CD4-positive, alpha-beta T cell treated with Interleukin-4 for 4 hours (primary cell): ENCODE measurements around the gene CYP4F3.
"Not testable (repeated sequence)": the region's sequence is repeated elsewhere in the genome, so short reads cannot be mapped to it uniquely, and the experiment has no call there.

Source experiments
- DNase-seq: peaks from one replicate; pipeline ENCODE4 v3.0.0-alpha.2; 2020

The CYP4F3 gene

GRCh38 chr19:15671237-15671821, 30.6 kb downstream of the CYP4F3 start:
- DNase-seq, result no peak

DNA sequence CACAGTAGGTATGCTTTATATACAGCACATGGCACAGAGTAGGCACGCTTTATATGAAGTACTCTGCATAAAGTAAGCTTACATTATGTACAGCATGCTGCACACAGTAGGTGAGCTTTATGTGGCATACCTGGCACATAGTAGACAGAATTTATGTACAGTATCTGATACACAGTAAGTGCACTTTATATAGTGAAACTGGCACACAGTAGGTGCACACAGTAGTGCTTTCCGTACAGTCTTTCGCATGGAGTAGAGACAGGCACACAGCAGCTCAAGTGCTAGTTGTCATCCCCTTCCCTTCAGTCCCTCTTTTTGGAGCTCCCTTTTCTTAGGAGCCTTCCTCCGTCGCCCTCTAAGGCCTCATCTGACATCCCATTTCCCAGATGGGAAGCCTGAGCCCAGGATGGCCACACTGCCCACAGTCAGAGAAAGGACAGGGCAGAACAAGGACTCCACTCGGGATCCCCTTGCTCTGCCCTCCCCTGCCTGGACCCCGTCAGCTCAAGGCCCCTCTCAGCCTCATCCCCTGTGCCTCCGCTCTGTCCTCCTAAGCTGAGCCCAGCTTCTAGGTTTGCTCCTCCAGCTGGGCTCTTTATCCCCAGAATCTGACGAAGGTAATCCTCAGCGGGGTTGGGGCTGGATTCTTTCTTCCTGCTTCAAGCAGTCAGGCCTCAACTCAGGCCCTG, 31.3 kb downstream of the CYP4F3 start:
- no peak for DNase-seq

DNA sequence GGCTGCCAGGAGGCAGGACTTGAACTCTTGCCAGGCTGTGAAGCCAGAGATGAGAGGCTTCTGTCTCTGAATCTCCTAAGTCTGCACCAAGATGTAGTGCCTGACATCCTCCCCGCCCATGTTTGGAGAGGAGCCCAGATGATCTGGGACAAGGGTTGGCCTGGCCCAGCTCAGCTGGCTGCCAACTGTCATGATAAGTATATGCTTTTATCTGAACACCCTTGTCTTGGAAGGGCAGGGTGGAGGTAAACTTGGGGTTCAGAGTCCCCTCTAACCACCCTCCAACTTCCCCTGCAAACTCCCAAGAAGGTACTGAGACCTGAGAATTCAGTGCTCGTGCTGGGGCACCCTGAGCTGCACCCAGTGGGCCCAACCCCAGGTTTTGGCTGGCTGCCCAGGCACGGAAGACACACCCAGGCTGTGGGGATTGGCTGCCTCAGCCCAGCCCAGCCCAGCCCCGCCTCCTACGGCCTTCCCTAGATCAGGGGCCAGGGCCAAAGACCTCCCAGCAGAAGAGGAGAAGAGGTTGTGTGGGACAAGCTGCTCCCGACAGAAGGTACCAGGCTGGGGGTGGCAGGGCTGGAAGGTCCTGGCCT, 32.0 kb downstream of the CYP4F3 start, which contains the start of gene CYP4F12:
CYP4F12 (plus strand) TSS at position 508 of the 596 bp plus-strand sequence. CDS start 443 bp downstream, outside the sequence.
- no peak for DNase-seq

DNA sequence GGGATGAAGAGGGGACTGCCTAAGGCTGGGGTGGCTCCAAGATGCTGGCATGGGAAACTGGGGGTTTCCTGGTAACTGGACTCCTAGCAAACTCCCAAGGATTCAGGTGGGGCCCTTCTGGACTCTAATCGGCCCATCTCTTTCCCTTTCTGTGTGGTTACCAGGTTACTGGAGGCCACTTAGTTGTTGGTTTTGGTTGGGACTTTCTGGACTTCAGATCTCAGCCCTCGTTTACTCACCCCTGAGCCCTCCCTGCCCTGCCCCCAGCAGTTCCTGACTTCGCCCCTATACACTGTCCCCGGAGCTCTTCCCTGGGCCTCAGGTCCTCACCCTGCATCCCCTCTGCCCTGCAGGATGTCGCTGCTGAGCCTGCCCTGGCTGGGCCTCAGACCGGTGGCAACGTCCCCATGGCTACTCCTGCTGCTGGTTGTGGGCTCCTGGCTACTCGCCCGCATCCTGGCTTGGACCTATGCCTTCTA, 32.5 kb downstream of the CYP4F3 start:
- no peak for DNase-seq

- no peak for DNase-seq
These were observed 34.9 kb downstream of the CYP4F3 start for GRCh38 chr19:15675560-15675959.

- DNase-seq, result no peak
These were observed 38.4 kb downstream of the CYP4F3 start for GRCh38 chr19:15679089-15679488.

GRCh38 chr19:15679865-15680264, 39.2 kb downstream of the CYP4F3 start:
- not testable (repeated sequence) for DNase-seq

DNA sequence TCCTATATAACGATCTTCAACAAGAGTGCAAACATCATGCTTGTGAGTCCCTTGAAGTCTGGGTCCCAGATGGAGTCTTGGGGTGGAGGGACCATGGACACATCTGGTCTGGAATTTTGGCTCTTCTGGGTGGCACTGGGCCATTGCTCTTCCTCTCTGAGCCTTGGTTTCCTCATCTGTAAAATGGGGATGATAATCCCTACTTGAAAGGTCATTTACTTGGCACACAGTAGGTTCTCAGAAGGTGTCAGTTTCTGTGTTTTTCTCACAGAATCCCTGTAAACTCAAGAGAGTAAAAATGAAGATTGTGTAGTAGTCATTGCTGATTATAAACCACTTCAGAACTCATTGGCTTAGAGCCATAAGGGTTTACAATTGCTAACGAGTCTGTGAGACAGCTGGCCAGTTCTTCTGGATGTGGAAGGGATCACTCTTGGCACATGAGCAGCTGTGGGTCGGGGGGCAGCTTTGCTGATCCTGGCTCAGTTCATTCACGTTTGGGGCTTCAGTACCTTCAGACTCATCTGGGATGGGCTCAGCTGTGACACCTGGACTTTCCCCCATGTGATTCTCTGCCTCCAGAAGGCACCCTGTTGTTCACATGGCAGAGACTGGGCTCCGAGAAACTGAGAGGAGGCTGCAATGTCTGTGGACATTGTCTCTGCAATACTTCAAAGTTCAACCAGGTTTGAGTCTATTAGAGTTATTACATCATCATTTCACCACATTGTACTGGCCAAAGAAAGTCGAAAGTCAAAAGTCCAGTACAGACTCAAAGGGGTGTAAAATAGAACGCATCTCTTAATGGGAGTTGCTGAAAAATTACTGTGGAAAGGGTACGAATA, 40.0 kb downstream of the CYP4F3 start:
- DNase-seq, result no peak

DNA sequence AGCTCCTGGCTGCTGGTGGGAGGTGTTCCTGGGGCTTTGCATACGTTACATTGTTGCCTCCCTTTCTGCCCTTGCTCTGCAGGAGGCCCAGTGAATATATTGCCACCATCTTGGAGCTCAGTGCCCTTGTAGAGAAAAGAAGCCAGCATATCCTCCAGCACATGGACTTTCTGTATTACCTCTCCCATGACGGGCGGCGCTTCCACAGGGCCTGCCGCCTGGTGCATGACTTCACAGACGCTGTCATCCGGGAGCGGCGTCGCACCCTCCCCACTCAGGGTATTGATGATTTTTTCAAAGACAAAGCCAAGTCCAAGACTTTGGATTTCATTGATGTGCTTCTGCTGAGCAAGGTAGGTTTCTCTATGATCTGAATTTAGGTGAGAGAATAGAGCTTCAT, 42.7 kb downstream of the CYP4F3 start:
- no peak for DNase-seq

DNA sequence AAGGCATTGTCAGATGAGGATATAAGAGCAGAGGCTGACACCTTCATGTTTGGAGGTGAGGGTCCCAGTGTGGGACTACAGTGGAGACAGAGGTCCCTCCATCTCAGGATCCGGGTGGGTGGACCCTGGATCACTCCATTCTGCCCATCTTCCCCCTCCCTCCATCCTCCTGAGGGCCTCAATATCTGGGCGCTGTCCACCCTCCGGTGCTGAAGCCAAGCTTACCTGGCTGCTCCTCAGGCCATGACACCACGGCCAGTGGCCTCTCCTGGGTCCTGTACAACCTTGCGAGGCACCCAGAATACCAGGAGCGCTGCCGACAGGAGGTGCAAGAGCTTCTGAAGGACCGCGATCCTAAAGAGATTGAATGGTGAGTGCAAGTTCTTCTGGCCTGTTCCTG, 44.1 kb downstream of the CYP4F3 start:
- no peak for DNase-seq

GRCh38 chr19:15696654-15697194, 56.0 kb downstream of the CYP4F3 start:
- no peak for DNase-seq

DNA sequence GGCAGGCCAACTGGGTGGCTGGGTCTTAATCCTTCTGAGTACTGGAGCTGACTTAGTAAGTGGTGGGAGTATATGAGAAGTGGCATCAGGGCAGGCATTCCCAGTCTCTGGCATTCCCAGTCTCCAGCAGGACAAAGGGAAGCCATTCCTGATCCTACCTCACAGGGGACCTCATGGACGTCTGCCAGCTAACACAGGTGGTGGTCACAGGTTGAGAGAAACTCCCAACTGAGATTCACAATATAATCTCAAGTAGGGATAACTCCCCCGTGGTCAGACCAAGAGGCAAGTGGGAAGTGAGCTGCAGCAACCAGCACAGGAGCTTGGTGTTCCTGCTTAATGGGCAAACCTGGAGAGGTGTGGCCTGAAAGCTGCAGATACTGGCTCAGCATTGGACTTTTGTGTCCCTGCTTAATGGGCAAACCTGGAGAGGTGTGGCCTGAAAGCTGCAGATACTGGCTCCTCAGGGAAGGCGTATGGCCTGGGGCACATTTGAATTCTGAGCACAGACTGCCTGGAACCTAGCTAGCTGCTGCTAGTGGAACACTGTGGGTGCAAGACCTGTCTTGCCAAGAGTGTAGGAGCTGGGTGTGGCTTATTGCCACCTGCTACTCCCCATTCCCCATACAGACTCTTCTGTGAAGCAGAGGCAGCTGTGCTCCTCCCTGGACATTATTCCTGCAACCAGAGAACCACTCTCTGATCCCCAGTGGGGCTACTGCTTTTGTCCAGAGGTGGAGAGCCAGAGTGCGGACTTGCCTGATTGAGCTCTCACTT, 61.2 kb downstream of the CYP4F3 start:
- no peak for DNase-seq

- no peak for DNase-seq
These were observed 61.8 kb downstream of the CYP4F3 start for GRCh38 chr19:15702534-15702930.
